HL-60/S4 treated with phorbol 12-myristate 13-acetate at 8.2 ng/mL for 4 days and 3 days (cell line): ENCODE results near the gene EPS8.

Experiments used
- in situ Hi-C: fragments of 300-500 bp; cut with MboI; formaldehyde crosslinking; loops from 2 replicates; pipeline ENCODE4 v1.15.0; 2022; ENCODE audit warnings: low sequenced_read_pairs

The EPS8 gene

GRCh38 chr12:15580431-15580830 is 208.8 kb downstream of the EPS8 start:
- in situ Hi-C loops = no loop called here

- in situ Hi-C loops = no loop called here
Observed at GRCh38 chr12:15575671-15576541, 213.3 kb downstream of the EPS8 start.

DNA sequence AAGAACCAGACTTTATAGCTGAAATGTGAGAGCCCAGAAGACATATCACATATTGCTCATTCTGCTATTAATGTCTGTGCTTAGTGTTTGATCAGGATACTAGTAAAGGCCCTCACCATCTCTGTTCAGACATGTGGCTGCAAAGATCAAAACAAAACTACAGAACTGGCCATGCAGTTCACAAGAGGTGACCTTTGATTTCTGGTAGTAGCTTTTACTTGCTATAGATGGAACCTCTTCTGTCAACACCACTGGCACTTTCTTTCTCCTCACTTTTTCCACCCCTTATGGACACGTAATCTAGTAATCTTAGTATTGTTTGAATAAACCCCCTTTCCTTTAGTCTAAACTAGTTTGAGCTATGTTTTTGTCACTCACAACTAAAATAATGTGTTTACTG is 214.8 kb downstream of the EPS8 start:
- in situ Hi-C loops = no loop called here
